Measurements from ENCODE around the gene DRC1.

DNA sequence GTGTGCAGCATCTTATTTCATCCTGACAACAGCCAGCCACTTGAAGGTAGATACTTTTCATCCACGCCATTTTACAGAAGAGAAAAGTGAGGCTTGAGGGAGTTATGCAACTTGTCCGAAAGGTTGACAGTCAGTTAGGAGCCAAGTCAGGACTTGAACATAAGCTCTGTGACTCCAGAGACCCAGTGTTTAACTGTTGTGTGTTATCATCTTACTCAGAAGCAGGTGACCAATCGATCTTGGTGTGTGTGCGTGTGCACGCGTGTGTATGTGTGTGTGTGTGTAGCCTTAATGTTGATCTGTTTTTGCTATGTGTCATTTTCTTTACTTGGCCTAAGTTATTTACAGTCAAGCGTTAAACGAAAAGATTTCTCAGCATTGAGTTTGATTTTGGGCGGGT lies 22.0 kb downstream of the DRC1 start:
- TF ChIP-seq, protein P1, sequence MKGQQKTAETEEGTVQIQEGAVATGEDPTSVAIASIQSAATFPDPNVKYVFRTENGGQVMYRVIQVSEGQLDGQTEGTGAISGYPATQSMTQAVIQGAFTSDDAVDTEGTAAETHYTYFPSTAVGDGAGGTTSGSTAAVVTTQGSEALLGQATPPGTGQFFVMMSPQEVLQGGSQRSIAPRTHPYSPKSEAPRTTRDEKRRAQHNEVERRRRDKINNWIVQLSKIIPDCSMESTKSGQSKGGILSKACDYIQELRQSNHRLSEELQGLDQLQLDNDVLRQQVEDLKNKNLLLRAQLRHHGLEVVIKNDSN (IDR thresholded peaks at IDR 0.05): no peak
- no peak for TF ChIP-seq CEBPB (IDR thresholded peaks at IDR 0.05)
- no peak for TF ChIP-seq RAD21 (IDR thresholded peaks at IDR 0.05; ENCODE audit: low read depth)
- no peak for TF ChIP-seq NFIC (IDR thresholded peaks at IDR 0.05)
- no peak for TF ChIP-seq TEAD4 (IDR thresholded peaks at IDR 0.05)
- TF ChIP-seq TAF1 (IDR thresholded peaks at IDR 0.05; ENCODE audit: low read depth): no peak
- TF ChIP-seq, protein P2, sequence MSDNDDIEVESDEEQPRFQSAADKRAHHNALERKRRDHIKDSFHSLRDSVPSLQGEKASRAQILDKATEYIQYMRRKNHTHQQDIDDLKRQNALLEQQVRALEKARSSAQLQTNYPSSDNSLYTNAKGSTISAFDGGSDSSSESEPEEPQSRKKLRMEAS (IDR thresholded peaks at IDR 0.05): no peak
- TF ChIP-seq EP300 (IDR thresholded peaks at IDR 0.05; ENCODE audit: borderline replicate concordance): no peak
- TF ChIP-seq CREB1 (IDR thresholded peaks at IDR 0.05; ENCODE audit: low read depth): no peak
- TF ChIP-seq FOXM1 (IDR thresholded peaks at IDR 0.05; ENCODE audit: borderline replicate concordance, low read depth): no peak
